ENCODE results near the gene SUPV3L1.

- no peak for TF ChIP-seq MXI1 (conservative IDR thresholded peaks at IDR 0.05; ENCODE audit: poor library complexity, severe bottlenecking)
- no peak for TF ChIP-seq CTCF (IDR thresholded peaks at IDR 0.05; ENCODE audit: poor library complexity, severe bottlenecking)
- TF ChIP-seq RAD21 (conservative IDR thresholded peaks at IDR 0.05): no peak
- no peak for TF ChIP-seq EP300 (conservative IDR thresholded peaks at IDR 0.05; ENCODE audit: poor library complexity, severe bottlenecking)
- TF ChIP-seq EZH2 (IDR thresholded peaks at IDR 0.05; ENCODE audit: borderline replicate concordance, insufficient read depth, low read length, poor library complexity, severe bottlenecking): no peak
- TF ChIP-seq SMC3 (conservative IDR thresholded peaks at IDR 0.05; ENCODE audit: poor library complexity): no peak
- TF ChIP-seq POLR2AphosphoS5 (IDR thresholded peaks at IDR 0.05): no peak
Observed at GRCh38 chr10:69223028-69223342, 43.0 kb downstream of the SUPV3L1 start.
